RWPE2 (cell line): ENCODE data around the gene ALDH1L1.
"Not testable (repeated sequence)": the region's sequence is repeated elsewhere in the genome, so short reads cannot be mapped to it uniquely, and the experiment has no call there.

Experiments used
- ATAC-seq: fragments of 200-7000 bp; cut with Tn5 transposase; 3 replicates; pipeline ENCODE4 v1.9.1; 2021; ENCODE audit warnings: low read depth
- DNase-seq: peaks from one replicate; pipeline ENCODE4 v3.0.0-alpha.2; 2020; ENCODE audit warnings: low spot score
- H3K27ac ChIP-seq: fragments of 450-650 bp; 2 replicates; pipeline ENCODE4 v1.5.1; 2017; ENCODE audit warnings: mild to moderate bottlenecking; ENCODE audit not compliant: poor library complexity, severe bottlenecking
- H3K27me3 ChIP-seq: fragments of 250-450 bp; sonication (Bioruptor Pico); 2 replicates; pipeline ENCODE4 v1.5.1; 2021; ENCODE audit warnings: mild to moderate bottlenecking, moderate library complexity; ENCODE audit not compliant: insufficient read depth, poor library complexity, severe bottlenecking
- H3K36me3 ChIP-seq: fragments of 250-450 bp; sonication (Bioruptor Pico); 2 replicates; pipeline ENCODE4 v1.5.1; 2020; ENCODE audit warnings: low read depth, mild to moderate bottlenecking, moderate library complexity
- H3K4me1 ChIP-seq: fragments of 250-450 bp; sonication (Bioruptor Pico); 2 replicates; pipeline ENCODE4 v1.5.1; 2021; ENCODE audit warnings: mild to moderate bottlenecking, moderate library complexity; ENCODE audit not compliant: insufficient read depth, poor library complexity, severe bottlenecking
- H3K4me3 ChIP-seq: fragments of 250-450 bp; sonication (Bioruptor Pico); 2 replicates; pipeline ENCODE4 v1.5.1; 2021; ENCODE audit warnings: mild to moderate bottlenecking, moderate library complexity; ENCODE audit not compliant: severe bottlenecking
- H3K9me3 ChIP-seq: fragments of 250-450 bp; sonication (Bioruptor Pico); 2 replicates; pipeline ENCODE4 v1.5.1; 2021; ENCODE audit warnings: mild to moderate bottlenecking, moderate library complexity; ENCODE audit not compliant: severe bottlenecking
- TF ChIP-seq, protein P1 (sequence below): fragments of 450-650 bp; IDR thresholded peaks from one replicate; pipeline ENCODE4 v1.5.1; 2017; ENCODE audit warnings: mild to moderate bottlenecking, moderate library complexity; ENCODE audit not compliant: poor library complexity, severe bottlenecking

Gene ALDH1L1

GRCh38 chr3:126100634-126101301 is 79.6 kb downstream of the ALDH1L1 start:
- TF ChIP-seq, protein P1, sequence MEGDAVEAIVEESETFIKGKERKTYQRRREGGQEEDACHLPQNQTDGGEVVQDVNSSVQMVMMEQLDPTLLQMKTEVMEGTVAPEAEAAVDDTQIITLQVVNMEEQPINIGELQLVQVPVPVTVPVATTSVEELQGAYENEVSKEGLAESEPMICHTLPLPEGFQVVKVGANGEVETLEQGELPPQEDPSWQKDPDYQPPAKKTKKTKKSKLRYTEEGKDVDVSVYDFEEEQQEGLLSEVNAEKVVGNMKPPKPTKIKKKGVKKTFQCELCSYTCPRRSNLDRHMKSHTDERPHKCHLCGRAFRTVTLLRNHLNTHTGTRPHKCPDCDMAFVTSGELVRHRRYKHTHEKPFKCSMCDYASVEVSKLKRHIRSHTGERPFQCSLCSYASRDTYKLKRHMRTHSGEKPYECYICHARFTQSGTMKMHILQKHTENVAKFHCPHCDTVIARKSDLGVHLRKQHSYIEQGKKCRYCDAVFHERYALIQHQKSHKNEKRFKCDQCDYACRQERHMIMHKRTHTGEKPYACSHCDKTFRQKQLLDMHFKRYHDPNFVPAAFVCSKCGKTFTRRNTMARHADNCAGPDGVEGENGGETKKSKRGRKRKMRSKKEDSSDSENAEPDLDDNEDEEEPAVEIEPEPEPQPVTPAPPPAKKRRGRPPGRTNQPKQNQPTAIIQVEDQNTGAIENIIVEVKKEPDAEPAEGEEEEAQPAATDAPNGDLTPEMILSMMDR, result no peak
- no peak for DNase-seq
- no peaks in the 10 kb centered on the region for H3K36me3 ChIP-seq

GRCh38 chr3:126100269-126100633 is 80.1 kb downstream of the ALDH1L1 start:
- Histone ChIP-seq H3K4me1 (no peaks in the 10 kb centered on the region), H3K36me3 (no peaks in the 10 kb centered on the region), H3K27me3 (no peaks in the 10 kb centered on the region), H3K27ac (no peak overlapping the region), H3K9me3 (no peaks in the 10 kb centered on the region), H3K4me3 (no peak overlapping the region)
- ATAC-seq (no peak), DNase-seq (no peak)
- TF ChIP-seq, protein P1, result no peak

More at GRCh38 chr3:126100634-126101301, 79.6 kb downstream of the ALDH1L1 start:
- Histone ChIP-seq H3K4me3 (no peak overlapping the region), H3K27ac (no peak overlapping the region), H3K27me3 (no peaks in the 10 kb centered on the region), H3K9me3 (no peaks in the 10 kb centered on the region), H3K4me1 (no peaks in the 10 kb centered on the region)
- ATAC-seq, result no peak

GRCh38 chr3:126098391-126098858 is 82.0 kb downstream of the ALDH1L1 start:
- Histone ChIP-seq H3K27ac (no peak overlapping the region), H3K4me1 (no peaks in the 10 kb centered on the region), H3K4me3 (no peak overlapping the region), H3K9me3 (no peaks in the 10 kb centered on the region), H3K27me3 (no peaks in the 10 kb centered on the region), H3K36me3 (no peaks in the 10 kb centered on the region)
- ATAC-seq (no peak), DNase-seq (no peak)
- TF ChIP-seq, protein P1, result no peak

DNA sequence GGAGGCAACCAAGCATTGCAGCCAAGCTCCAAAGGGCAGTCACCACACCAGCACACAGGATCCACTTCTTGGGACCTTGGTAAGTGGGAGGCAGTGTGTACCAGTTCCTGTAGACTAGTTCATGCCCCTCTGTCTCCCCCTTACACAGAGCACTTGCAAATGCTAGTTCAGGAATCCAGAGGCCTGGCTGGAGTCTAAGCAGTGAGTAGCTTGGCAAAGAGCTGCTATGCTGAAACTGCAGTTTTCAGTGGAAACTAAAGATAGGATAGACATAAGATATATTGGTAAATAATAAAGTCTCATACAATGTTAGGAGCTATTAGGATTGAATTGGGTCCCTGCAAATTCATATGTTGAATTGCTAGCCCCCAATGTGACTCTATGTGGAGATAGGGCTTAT is 82.6 kb downstream of the ALDH1L1 start:
- no peak for ATAC-seq
- H3K4me1 ChIP-seq, result no peaks in the 10 kb centered on the region
- TF ChIP-seq, protein P1, result no peak
- H3K27ac ChIP-seq, result no peak overlapping the region
- no peaks in the 10 kb centered on the region for H3K9me3 ChIP-seq
- no peak for DNase-seq
- H3K4me3 ChIP-seq, result no peak overlapping the region
- H3K27me3 ChIP-seq, result no peaks in the 10 kb centered on the region
- H3K36me3 ChIP-seq, result no peaks in the 10 kb centered on the region

- not testable (repeated sequence) for H3K27me3 ChIP-seq, H3K4me1 ChIP-seq, H3K4me3 ChIP-seq, H3K9me3 ChIP-seq, ATAC-seq, H3K36me3 ChIP-seq, H3K27ac ChIP-seq, DNase-seq
Observed at GRCh38 chr3:126096274-126096673, 84.1 kb downstream of the ALDH1L1 start.

DNA sequence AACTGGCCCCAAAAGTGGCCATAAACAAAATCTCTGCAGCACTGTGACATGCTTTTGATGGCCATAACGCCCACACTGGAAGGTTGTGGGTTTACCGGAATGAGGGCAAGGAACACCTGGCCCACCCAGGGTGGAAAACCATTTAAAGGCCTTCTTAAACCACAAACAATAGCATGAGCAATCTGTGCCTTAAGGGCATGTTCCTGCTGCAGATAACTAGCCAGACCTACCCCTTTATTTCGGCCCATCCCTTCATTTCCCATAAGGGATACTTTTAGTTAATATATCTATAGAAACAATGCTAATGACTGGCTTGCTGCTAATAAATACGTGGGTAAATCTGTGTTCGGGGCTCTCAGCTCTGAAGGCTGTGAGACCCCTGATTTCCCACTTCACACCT is 88.3 kb downstream of the ALDH1L1 start:
- not testable (repeated sequence) for ATAC-seq, H3K4me3 ChIP-seq, DNase-seq, H3K27ac ChIP-seq, H3K36me3 ChIP-seq, H3K4me1 ChIP-seq, H3K27me3 ChIP-seq
- H3K9me3 ChIP-seq, result peaks cover 13% of the 10 kb centered on the region
